Measurements from ENCODE around the gene ATP6AP2.

Gene ATP6AP2, protein sequence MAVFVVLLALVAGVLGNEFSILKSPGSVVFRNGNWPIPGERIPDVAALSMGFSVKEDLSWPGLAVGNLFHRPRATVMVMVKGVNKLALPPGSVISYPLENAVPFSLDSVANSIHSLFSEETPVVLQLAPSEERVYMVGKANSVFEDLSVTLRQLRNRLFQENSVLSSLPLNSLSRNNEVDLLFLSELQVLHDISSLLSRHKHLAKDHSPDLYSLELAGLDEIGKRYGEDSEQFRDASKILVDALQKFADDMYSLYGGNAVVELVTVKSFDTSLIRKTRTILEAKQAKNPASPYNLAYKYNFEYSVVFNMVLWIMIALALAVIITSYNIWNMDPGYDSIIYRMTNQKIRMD

DNA sequence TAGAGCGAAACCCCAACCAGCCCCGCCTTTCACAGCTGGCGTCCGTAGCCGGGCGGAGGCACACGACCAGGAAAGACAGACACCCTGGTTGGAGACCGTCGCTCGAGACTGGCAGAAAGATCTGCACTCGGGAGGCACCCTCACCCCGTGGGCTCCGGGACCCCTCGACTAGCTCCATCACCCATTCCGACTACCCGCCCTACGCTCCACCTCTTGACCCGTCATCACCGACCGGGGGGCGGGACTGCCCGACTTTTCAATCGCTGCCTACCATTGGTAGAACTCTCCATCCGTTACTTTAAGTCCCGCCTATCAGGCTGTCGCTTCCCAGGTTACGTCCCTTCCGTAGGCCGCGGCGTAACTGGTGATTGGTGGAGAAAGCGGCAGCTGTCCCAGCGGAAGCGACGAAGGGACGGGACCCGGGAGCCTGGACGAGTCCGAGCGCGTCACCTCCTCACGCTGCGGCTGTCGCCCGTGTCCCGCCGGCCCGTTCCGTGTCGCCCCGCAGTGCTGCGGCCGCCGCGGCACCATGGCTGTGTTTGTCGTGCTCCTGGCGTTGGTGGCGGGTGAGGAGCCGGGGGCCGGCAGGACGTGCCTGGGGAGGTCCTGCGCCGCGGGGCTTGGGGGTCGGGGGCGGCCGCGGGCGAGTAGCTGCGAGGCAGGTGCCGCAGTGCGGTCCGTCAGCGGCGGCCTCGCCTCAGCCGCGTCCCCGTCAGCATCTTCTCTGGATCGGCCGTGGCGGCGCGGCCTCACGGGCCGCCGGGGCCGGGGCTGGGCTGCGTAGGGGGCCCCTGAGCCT, at the start of gene ATP6AP2:
Gene ATP6AP2 (plus strand): TSS at position 434 of the 799 bp plus-strand sequence. CDS start 96 bp downstream, at position 530.
- Histone ChIP-seq H3K4me3 (ENCODE audit: low read length) (peak within 1 kb of the TSS; percentile 58), H3K9me3 (replicated peaks; ENCODE audit: insufficient read depth, low read length) (no peaks in the 10 kb centered on the region), H3K9me2 (replicated peaks; ENCODE audit: insufficient read depth, low read length) (no peaks in the 10 kb centered on the region), H4K20me1 (ENCODE audit: insufficient read depth, low read length) (no peaks in the 10 kb centered on the region), H3K27me3 (replicated peaks; ENCODE audit: insufficient read depth, low read length) (no peaks in the 10 kb centered on the region), H3F3A (ENCODE audit: insufficient read depth, low read length) (no peaks in the 10 kb centered on the region), H2AFZ (ENCODE audit: low read length) (peak within 1 kb of the TSS; percentile 42), H3K4me2 (ENCODE audit: low read depth, low read length) (peak within 1 kb of the TSS; percentile 81), H3K36me3 (replicated peaks; ENCODE audit: insufficient read depth, low read length) (no peaks in the 10 kb centered on the region), H3K4me1 (ENCODE audit: low read length) (0 out of 2 replicates have a peak, but pooled peaks cover 4% of the 10 kb centered on the region), H3K27ac (ENCODE audit: low read length) (peak within 1 kb of the TSS; percentile 57; the same call in 1 of the 2 replicates), H3K79me2 (ENCODE audit: low read length) (peaks cover 30% of the 10 kb centered on the region), H3K9ac (ENCODE audit: low read length) (peak within 1 kb of the TSS; percentile 68)
- TF ChIP-seq EZH2phosphoT487 (IDR thresholded peaks at IDR 0.05; ENCODE audit: low read length) (no peak), CTCF (IDR thresholded peaks at IDR 0.05; ENCODE audit: low read length) (no peak), EZH2 (optimal IDR thresholded peaks at IDR 0.05; ENCODE audit: low read depth, low read length) (no peak)
- peak; percentile 92 for DNase-seq

GRCh38 chrX:40531056-40531826, 49.5 kb upstream of the ATP6AP2 start:
- Histone ChIP-seq H4K20me1 (ENCODE audit: insufficient read depth, low read length) (no peaks in the 10 kb centered on the region), H2AFZ (ENCODE audit: low read length) (no peak overlapping the region), H3K27ac (ENCODE audit: low read length) (no peak overlapping the region), H3K79me2 (ENCODE audit: low read length) (no peaks in the 10 kb centered on the region), H3K4me3 (ENCODE audit: low read length) (no peak overlapping the region), H3K4me2 (ENCODE audit: low read depth, low read length) (no peak overlapping the region), H3K4me1 (ENCODE audit: low read length) (peaks cover 4% of the 10 kb centered on the region), H3K27me3 (replicated peaks; ENCODE audit: insufficient read depth, low read length) (no peaks in the 10 kb centered on the region), H3K9me3 (replicated peaks; ENCODE audit: insufficient read depth, low read length) (no peaks in the 10 kb centered on the region), H3F3A (ENCODE audit: insufficient read depth, low read length) (no peaks in the 10 kb centered on the region), H3K9ac (ENCODE audit: low read length) (no peak overlapping the region), H3K36me3 (replicated peaks; ENCODE audit: insufficient read depth, low read length) (no peaks in the 10 kb centered on the region), H3K9me2 (replicated peaks; ENCODE audit: insufficient read depth, low read length) (no peaks in the 10 kb centered on the region)
- TF ChIP-seq EZH2 (optimal IDR thresholded peaks at IDR 0.05; ENCODE audit: low read depth, low read length) (no peak), EZH2phosphoT487 (IDR thresholded peaks at IDR 0.05; ENCODE audit: low read length) (no peak), CTCF (IDR thresholded peaks at IDR 0.05; ENCODE audit: low read length) (no peak)
- no peak for DNase-seq

GRCh38 chrX:40537310-40537709, 43.5 kb upstream of the ATP6AP2 start:
- Histone ChIP-seq H3K4me2 (ENCODE audit: low read depth, low read length) (no peak overlapping the region), H3K9me2 (replicated peaks; ENCODE audit: insufficient read depth, low read length) (no peaks in the 10 kb centered on the region), H2AFZ (ENCODE audit: low read length) (no peak overlapping the region), H3K27ac (ENCODE audit: low read length) (no peak overlapping the region), H3K9ac (ENCODE audit: low read length) (no peak overlapping the region), H4K20me1 (ENCODE audit: insufficient read depth, low read length) (no peaks in the 10 kb centered on the region), H3K79me2 (ENCODE audit: low read length) (no peaks in the 10 kb centered on the region), H3K36me3 (replicated peaks; ENCODE audit: insufficient read depth, low read length) (no peaks in the 10 kb centered on the region), H3K27me3 (replicated peaks; ENCODE audit: insufficient read depth, low read length) (no peaks in the 10 kb centered on the region), H3K4me3 (ENCODE audit: low read length) (no peak overlapping the region), H3K4me1 (ENCODE audit: low read length) (peaks cover 7% of the 10 kb centered on the region), H3F3A (ENCODE audit: insufficient read depth, low read length) (no peaks in the 10 kb centered on the region), H3K9me3 (replicated peaks; ENCODE audit: insufficient read depth, low read length) (no peaks in the 10 kb centered on the region)
- DNase-seq, result no peak
- TF ChIP-seq CTCF (IDR thresholded peaks at IDR 0.05; ENCODE audit: low read length) (no peak), EZH2 (optimal IDR thresholded peaks at IDR 0.05; ENCODE audit: low read depth, low read length) (no peak), EZH2phosphoT487 (IDR thresholded peaks at IDR 0.05; ENCODE audit: low read length) (no peak)

All from MM.1S (cell line).